ENCODE measurements around the gene CAPN7.
A peak's percentile ranks its signal among the peaks of the same experiment; 100 is the strongest.

CAPN7 gene

GRCh38 chr3:15204005-15204404 lies 2.0 kb upstream of the CAPN7 start:
- DNase-seq: no peak

- no peak for DNase-seq
Observed at GRCh38 chr3:15205482-15205933, 538 bp upstream of the CAPN7 start.

GRCh38 chr3:15206662-15207576 lies 873 bp downstream of the CAPN7 start:
- DNase-seq: no peak

GRCh38 chr3:15207836-15208504 lies 1.9 kb downstream of the CAPN7 start:
- no peak for DNase-seq

- no peak for DNase-seq
Observed at GRCh38 chr3:15211937-15212336, 5.9 kb downstream of the CAPN7 start.

GRCh38 chr3:15214758-15215157 lies 8.7 kb downstream of the CAPN7 start:
- no peak for DNase-seq

GRCh38 chr3:15215996-15216395 lies 9.9 kb downstream of the CAPN7 start:
- DNase-seq: peak; percentile 18

GRCh38 chr3:15216501-15216900 lies 10.5 kb downstream of the CAPN7 start:
- DNase-seq: no peak

GRCh38 chr3:15217011-15217671 lies 11.1 kb downstream of the CAPN7 start:
- DNase-seq: no peak

GRCh38 chr3:15217841-15218267 lies 11.8 kb downstream of the CAPN7 start:
- no peak for DNase-seq

GRCh38 chr3:15218689-15219088 lies 12.6 kb downstream of the CAPN7 start:
- no peak for DNase-seq

- no peak for DNase-seq
Observed at GRCh38 chr3:15220056-15220455, 14.0 kb downstream of the CAPN7 start.

GRCh38 chr3:15220661-15221060 lies 14.6 kb downstream of the CAPN7 start:
- DNase-seq: no peak

- DNase-seq: no peak
Observed at GRCh38 chr3:15221574-15222217, 15.7 kb downstream of the CAPN7 start.

- no peak for DNase-seq
Observed at GRCh38 chr3:15223685-15224572, 17.9 kb downstream of the CAPN7 start.

GRCh38 chr3:15228147-15228546 lies 22.1 kb downstream of the CAPN7 start:
- DNase-seq: no peak

- no peak for DNase-seq
Observed at GRCh38 chr3:15229262-15229661, 23.2 kb downstream of the CAPN7 start.

GRCh38 chr3:15241341-15241740 lies 35.3 kb downstream of the CAPN7 start:
- peak; percentile 23 for DNase-seq

- no peak for DNase-seq
Observed at GRCh38 chr3:15243822-15244482, 37.9 kb downstream of the CAPN7 start.

- no peak for DNase-seq
Observed at GRCh38 chr3:15246186-15246585, 40.1 kb downstream of the CAPN7 start.

- no peak for DNase-seq
Observed at GRCh38 chr3:15253023-15253697, 47.1 kb downstream of the CAPN7 start.
